ENCODE measurements around the gene ZCCHC24. TPM values are rescaled to one million over a fixed set of nuclear protein-coding genes. Genes with fewer than 3 reads are reported as not detected.

ZCCHC24 gene
- total and polyA plus RNA-seq, 2 donors from 2014 or later = 8.4 to 21.3 TPM

DNA sequence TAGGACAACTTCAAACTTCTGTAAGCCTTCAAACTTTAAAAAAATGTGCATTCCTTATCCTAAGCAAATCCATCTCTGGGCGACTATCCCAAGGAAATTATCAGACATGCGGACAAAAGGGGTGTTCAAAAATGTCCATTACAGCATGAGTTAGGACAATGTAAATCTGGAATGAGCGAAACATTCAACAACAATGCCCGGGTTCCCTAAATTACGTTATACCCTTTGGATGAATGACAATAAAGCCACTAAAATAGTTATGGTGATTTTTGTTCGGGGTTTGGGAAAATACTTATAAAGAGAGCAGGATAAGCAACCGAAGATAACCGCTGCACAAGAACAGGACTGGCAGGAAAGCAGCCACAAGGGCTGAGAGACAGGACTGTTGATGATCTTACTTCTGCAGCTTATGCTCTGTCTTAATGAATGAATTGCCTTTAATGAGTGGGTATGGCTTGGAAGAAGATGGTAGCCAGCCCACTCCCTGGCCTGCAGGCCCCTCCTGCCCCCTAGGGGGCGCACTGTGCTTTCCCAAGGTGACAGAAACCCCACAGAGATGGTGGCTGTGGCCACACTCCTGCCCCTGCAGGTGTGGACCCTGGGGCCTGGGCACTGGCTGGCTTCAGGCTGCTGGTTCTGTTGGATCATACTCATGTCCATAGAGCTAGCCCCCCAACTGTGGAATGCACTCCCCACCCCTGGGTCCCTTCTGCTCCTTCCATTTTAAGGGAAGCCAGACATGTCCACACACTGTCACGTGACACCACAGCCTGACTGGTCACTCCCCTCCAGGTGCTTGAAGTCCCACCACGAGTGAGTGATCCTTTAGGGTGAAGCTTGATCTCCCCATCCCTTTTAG is 45.0 kb downstream of the ZCCHC24 start:
- Histone ChIP-seq H3K27ac (ENCODE audit: low read depth in 2 of 2, low read length in 2 of 2) (no peak overlapping the region), H3K9ac (ENCODE audit: low read length in 3 of 3) (no peak overlapping the region), H3K4me3 (ENCODE audit: low read length in 3 of 3) (no peak overlapping the region), H3K4me1 (ENCODE audit: control insufficient read depth in 2 of 3, insufficient read depth in 2 of 3, low read depth in 1 of 3, low read length in 3 of 3) (peaks cover 0 to 55% (median 18%) of the 10 kb centered on the region in 3 donors), H3K36me3 (ENCODE audit: control insufficient read depth in 2 of 3, insufficient read depth in 3 of 3, low read length in 3 of 3) (no peaks in the 10 kb centered on the region), H3K9me3 (ENCODE audit: control insufficient read depth in 2 of 3, insufficient read depth in 1 of 3, low read length in 3 of 3) (no peaks in the 10 kb centered on the region), H3K27me3 (ENCODE audit: control insufficient read depth, insufficient read depth, low read length) (no peaks in the 10 kb centered on the region)
- peak in 1 of 5 donors; percentile 64 for DNase-seq
- TF ChIP-seq, protein P1, sequence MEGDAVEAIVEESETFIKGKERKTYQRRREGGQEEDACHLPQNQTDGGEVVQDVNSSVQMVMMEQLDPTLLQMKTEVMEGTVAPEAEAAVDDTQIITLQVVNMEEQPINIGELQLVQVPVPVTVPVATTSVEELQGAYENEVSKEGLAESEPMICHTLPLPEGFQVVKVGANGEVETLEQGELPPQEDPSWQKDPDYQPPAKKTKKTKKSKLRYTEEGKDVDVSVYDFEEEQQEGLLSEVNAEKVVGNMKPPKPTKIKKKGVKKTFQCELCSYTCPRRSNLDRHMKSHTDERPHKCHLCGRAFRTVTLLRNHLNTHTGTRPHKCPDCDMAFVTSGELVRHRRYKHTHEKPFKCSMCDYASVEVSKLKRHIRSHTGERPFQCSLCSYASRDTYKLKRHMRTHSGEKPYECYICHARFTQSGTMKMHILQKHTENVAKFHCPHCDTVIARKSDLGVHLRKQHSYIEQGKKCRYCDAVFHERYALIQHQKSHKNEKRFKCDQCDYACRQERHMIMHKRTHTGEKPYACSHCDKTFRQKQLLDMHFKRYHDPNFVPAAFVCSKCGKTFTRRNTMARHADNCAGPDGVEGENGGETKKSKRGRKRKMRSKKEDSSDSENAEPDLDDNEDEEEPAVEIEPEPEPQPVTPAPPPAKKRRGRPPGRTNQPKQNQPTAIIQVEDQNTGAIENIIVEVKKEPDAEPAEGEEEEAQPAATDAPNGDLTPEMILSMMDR (IDR thresholded peaks at IDR 0.05; ENCODE audit: borderline replicate concordance, extremely low read depth, insufficient read depth) = peak; percentile 42
- FAIRE-seq = no peak
- intact Hi-C loops (cut with DNase I) = no loop called here

DNA sequence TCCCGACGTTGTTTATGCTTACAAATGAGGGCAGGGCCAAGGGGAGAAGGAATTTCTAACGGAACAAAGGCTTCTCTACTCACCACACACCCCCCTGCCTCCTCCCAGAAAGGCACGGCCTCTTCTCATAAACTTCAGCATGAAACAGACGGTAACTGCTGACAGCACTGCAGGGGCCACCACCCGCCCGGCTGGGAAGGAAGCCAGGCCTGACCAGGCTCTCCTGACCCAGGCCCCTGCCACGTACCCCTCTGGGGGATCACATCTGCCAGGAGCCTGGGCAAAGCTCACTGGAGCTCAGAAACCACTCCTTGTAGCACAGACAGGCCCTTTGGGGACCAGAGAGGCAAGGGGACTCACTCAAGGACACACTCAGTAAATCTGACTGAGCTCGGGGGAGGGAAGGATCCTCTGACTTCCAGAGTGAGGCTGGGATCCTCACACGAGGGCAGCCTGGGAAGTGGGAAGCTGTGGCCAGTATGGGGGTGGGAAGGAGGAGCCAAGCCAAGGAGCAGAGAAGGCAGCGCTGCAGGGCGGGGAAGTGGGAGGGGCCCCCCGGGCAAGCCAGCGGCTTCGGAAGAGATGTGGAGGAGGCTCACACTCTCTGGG is 46.1 kb downstream of the ZCCHC24 start:
- FAIRE-seq (no peak), DNase-seq (peak; percentile 84 to 96 (median 90))
- Histone ChIP-seq H3K27ac (ENCODE audit: low read depth in 2 of 2, low read length in 2 of 2) (peak overlapping the region; percentile 86 to 89), H3K9me3 (ENCODE audit: control insufficient read depth in 2 of 3, insufficient read depth in 1 of 3, low read length in 3 of 3) (no peaks in the 10 kb centered on the region), H3K4me3 (ENCODE audit: low read length in 3 of 3) (peak overlapping the region in 1 of 3 donors; percentile 15), H3K4me1 (ENCODE audit: control insufficient read depth in 2 of 3, insufficient read depth in 2 of 3, low read depth in 1 of 3, low read length in 3 of 3) (peaks cover 0 to 45% (median 15%) of the 10 kb centered on the region in 3 donors), H3K36me3 (ENCODE audit: control insufficient read depth in 2 of 3, insufficient read depth in 3 of 3, low read length in 3 of 3) (no peaks in the 10 kb centered on the region), H3K9ac (ENCODE audit: low read length in 3 of 3) (peak overlapping the region in 1 of 3 donors; percentile 22), H3K27me3 (ENCODE audit: control insufficient read depth, insufficient read depth, low read length) (no peaks in the 10 kb centered on the region)
- TF ChIP-seq, protein P1 (IDR thresholded peaks at IDR 0.05; ENCODE audit: borderline replicate concordance, extremely low read depth, insufficient read depth) = no peak
- intact Hi-C loops (cut with DNase I) = no loop called here

DNA sequence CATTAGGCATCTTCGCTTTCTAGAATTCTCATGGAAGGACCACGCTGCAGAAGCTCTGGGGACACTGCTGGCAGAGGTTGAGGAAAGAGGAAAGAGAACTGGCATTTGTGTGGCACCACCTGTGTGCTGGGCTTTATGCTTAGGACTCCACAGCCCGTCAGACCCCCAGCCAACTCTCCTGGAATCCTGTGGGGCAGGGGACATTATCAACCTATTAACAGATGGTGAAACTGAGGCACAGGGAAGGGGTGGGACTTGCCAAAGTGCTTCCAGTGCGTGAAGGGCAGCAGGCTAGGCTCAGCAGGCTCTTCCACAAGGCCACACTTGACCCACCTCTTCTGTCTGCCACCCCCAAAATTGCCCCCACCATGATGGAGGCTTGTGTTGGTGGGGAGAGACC is 46.8 kb downstream of the ZCCHC24 start:
- FAIRE-seq (no peak), DNase-seq (no peak)
- H3K27me3 ChIP-seq (ENCODE audit: control insufficient read depth, insufficient read depth, low read length) = no peaks in the 10 kb centered on the region
- H3K4me3 ChIP-seq (ENCODE audit: low read length in 3 of 3) = no peak overlapping the region
- H3K9ac ChIP-seq (ENCODE audit: low read length in 3 of 3) = peak overlapping the region in 1 of 3 donors; percentile 22
- no peaks in the 10 kb centered on the region for H3K9me3 ChIP-seq (ENCODE audit: control insufficient read depth in 2 of 3, insufficient read depth in 1 of 3, low read length in 3 of 3)
- intact Hi-C loops (cut with DNase I) = no loop called here
- TF ChIP-seq, protein P1 (IDR thresholded peaks at IDR 0.05; ENCODE audit: borderline replicate concordance, extremely low read depth, insufficient read depth) = no peak
- peaks cover 0 to 3% (median 0%) of the 10 kb centered on the region in 3 donors for H3K36me3 ChIP-seq (ENCODE audit: control insufficient read depth in 2 of 3, insufficient read depth in 3 of 3, low read length in 3 of 3)
- peaks cover 0 to 45% (median 15%) of the 10 kb centered on the region in 3 donors for H3K4me1 ChIP-seq (ENCODE audit: control insufficient read depth in 2 of 3, insufficient read depth in 2 of 3, low read depth in 1 of 3, low read length in 3 of 3)
- peak overlapping the region; percentile 86 to 89 for H3K27ac ChIP-seq (ENCODE audit: low read depth in 2 of 2, low read length in 2 of 2)

All from kidney (tissue), 14 donors.